Measurements from ENCODE around the gene RIT2. TPM values are rescaled to one million over a fixed set of nuclear protein-coding genes. Genes with fewer than 3 reads are reported as not detected.
"Not testable (repeated sequence)": the region's sequence is repeated elsewhere in the genome, so short reads cannot be mapped to it uniquely, and the experiment has no call there.

RIT2 gene
- total RNA-seq, 2 donors from 2014 or later: not detected

DNA sequence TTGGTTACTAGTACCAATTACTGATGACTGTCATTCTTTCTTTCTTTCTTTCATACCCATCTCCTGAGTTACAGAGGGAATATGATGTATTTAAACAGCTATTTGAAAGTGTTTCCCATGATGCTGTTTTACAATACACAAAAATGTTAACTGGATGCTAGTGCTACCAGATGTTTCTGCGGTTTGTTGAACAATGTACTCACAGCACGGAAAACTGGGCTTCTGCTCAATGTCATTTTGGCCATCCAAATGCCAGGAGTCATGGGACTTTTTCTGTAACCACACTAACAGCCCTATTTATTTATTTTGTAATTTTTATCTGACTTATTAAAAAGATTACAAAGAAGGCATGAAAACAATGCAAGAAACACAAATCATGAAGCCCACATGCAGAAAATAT is 313.8 kb downstream of the RIT2 start:
- no peaks in the 10 kb centered on the region for H3K27me3 Mint-ChIP-seq
- no peak overlapping the region for H3K4me3 Mint-ChIP-seq
- peaks cover 4% of the 10 kb centered on the region for H3K9me3 Mint-ChIP-seq
- DNase-seq (ENCODE audit: low spot score) (no peak), ATAC-seq (no peak)
- no peaks in the 10 kb centered on the region for H3K36me3 Mint-ChIP-seq
- no peak overlapping the region for H3K27ac Mint-ChIP-seq
- no peaks in the 10 kb centered on the region for H3K4me1 Mint-ChIP-seq (ENCODE audit: low read depth in 2 of 2)

DNA sequence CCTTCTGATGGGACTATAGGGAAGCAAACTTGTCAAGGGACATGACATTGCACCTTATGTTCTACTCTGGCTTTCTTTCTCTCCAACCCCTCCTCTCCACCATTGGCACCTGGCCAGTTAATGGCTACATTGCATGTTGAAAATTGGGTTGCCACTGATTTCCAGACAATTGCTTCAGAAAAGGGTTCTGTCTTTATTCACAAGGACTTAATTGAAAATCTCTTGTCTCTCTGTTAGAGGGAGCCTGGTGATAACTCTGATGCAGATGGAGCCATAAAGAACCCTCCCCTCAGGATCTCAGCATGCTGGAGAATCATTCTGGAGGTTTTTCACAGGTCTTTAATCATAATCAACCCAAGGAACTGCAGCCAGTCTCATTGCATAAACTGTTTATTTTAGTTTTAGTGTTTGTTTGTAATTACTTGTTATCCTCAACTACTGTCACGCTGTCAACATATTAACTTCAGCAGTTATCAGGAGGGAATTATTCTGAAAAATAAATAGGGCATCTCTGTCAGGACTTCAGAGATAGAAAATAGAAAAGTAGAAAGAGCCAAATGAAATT is 316.8 kb downstream of the RIT2 start:
- Mint-ChIP-seq H3K27me3 (no peaks in the 10 kb centered on the region), H3K9me3 (peaks cover 4% of the 10 kb centered on the region), H3K27ac (no peak overlapping the region), H3K4me3 (no peak overlapping the region), H3K36me3 (no peaks in the 10 kb centered on the region), H3K4me1 (ENCODE audit: low read depth in 2 of 2) (no peaks in the 10 kb centered on the region)
- no peak for ATAC-seq
- no peak for DNase-seq (ENCODE audit: low spot score)

DNA sequence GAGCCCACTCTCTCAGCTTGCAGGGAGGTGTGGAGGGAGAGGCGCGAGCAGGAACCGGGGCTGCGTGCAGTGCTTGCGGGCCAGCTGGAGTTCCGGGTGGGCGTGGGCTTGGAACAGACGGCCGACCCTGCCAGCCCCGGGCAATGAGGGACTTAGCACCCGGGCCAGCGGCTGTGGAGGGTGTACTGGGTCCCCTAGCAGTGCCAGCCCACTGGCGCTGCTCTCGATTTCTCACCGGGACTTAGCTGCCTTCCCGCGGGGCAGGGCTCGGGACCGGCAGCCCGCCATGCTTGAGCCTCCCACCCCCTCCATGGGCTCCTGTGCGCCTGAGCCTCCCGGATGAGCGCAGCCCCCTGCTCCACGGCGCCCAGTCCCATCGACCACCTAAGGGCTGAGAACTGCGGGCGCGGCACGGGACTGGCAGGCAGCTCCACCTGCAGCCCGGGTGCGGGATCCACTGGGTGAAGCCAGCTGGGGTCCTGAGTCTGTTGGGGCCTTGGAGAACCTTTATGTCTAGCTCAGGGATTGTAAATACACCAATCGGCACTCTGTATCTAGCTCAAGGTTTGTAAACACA is 320.2 kb downstream of the RIT2 start:
- not testable (repeated sequence) for H3K4me3 Mint-ChIP-seq; H3K27me3 Mint-ChIP-seq; H3K27ac Mint-ChIP-seq; H3K4me1 Mint-ChIP-seq (ENCODE audit: low read depth in 2 of 2); H3K36me3 Mint-ChIP-seq; ATAC-seq; DNase-seq (ENCODE audit: low spot score)
- H3K9me3 Mint-ChIP-seq: peaks cover 11% of the 10 kb centered on the region

- no peak for DNase-seq (ENCODE audit: low spot score)
- H3K27me3 Mint-ChIP-seq: no peaks in the 10 kb centered on the region
- H3K36me3 Mint-ChIP-seq: no peaks in the 10 kb centered on the region
- no peak overlapping the region for H3K27ac Mint-ChIP-seq
- H3K4me1 Mint-ChIP-seq (ENCODE audit: low read depth in 2 of 2): no peaks in the 10 kb centered on the region
- no peak for ATAC-seq
- H3K9me3 Mint-ChIP-seq: peaks cover 10% of the 10 kb centered on the region
- H3K4me3 Mint-ChIP-seq: no peak overlapping the region
These were observed 322.8 kb downstream of the RIT2 start for GRCh38 chr18:42792731-42793130.

DNA sequence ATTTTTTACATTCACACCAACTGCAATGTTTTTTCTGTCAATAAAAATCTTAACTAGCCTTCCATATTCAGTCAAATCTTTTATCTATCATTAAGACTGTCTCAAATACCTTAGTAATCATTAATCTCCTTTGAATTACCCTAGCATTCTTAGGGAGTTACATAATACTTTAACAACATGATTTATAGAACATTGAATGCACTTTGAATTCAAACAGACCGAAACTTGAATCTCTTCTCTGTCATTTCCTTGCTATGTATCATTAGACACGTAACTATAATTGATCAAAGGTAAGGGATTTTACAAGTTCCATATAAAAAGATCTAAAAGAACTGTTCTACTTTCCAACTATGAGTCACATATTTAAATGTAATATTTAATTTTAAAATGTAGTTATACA is 330.9 kb downstream of the RIT2 start:
- H3K36me3 Mint-ChIP-seq: no peaks in the 10 kb centered on the region
- H3K4me1 Mint-ChIP-seq (ENCODE audit: low read depth in 2 of 2): no peaks in the 10 kb centered on the region
- ATAC-seq: no peak
- no peak overlapping the region for H3K27ac Mint-ChIP-seq
- no peak overlapping the region for H3K4me3 Mint-ChIP-seq
- H3K9me3 Mint-ChIP-seq: peaks cover 11% of the 10 kb centered on the region
- no peaks in the 10 kb centered on the region for H3K27me3 Mint-ChIP-seq
- DNase-seq (ENCODE audit: low spot score): no peak

DNA sequence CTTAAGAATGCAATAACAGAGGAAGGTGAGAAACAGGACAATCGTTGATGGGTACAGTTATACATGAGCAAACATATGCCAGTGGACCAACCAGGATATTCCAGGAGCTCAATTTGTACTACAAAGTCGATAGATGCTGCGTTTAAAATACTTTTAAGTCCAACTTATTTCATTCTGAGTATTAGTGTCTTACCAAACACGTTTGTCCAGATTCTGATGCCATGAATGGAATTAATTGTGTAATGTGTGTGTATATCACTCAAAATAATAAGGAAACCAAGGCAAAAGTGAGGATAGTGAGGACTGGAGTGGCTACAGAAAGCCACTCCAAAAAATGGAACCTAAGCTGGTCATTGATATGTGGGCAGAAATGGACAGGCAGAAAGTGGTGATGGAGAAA is 332.6 kb downstream of the RIT2 start:
- Mint-ChIP-seq H3K27me3 (no peaks in the 10 kb centered on the region), H3K27ac (no peak overlapping the region), H3K9me3 (peaks cover 11% of the 10 kb centered on the region), H3K36me3 (no peaks in the 10 kb centered on the region), H3K4me1 (ENCODE audit: low read depth in 2 of 2) (no peaks in the 10 kb centered on the region), H3K4me3 (no peak overlapping the region)
- ATAC-seq (no peak), DNase-seq (ENCODE audit: low spot score) (no peak)

- no peaks in the 10 kb centered on the region for H3K4me1 Mint-ChIP-seq (ENCODE audit: low read depth in 2 of 2)
- no peaks in the 10 kb centered on the region for H3K27me3 Mint-ChIP-seq
- H3K36me3 Mint-ChIP-seq: no peaks in the 10 kb centered on the region
- ATAC-seq (no peak), DNase-seq (ENCODE audit: low spot score) (no peak)
- no peak overlapping the region for H3K4me3 Mint-ChIP-seq
- H3K9me3 Mint-ChIP-seq: peaks cover 10% of the 10 kb centered on the region
- H3K27ac Mint-ChIP-seq: no peak overlapping the region
These were observed 334.1 kb downstream of the RIT2 start for GRCh38 chr18:42781298-42781815.

DNA sequence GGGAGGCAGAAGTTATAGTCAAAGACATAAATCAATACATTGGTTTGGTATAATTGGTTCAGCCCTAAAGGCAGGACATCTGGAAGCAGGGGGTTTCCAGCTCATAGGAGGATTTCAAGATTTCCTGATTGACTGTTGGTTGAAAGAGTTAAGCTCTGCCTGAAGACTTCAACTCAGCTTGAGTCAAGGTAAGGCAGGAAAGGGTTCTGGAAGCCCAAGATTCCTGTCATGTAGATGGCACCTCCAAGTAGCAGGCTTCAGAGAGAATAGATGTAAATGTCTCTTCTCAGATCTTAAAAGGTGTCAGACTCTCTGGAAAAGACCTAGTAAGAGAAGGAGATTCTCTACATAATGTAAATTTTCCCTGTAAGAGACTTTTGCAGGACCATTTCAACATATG is 335.3 kb downstream of the RIT2 start:
- ATAC-seq (no peak), DNase-seq (ENCODE audit: low spot score) (no peak)
- Mint-ChIP-seq H3K36me3 (no peaks in the 10 kb centered on the region), H3K4me1 (ENCODE audit: low read depth in 2 of 2) (no peaks in the 10 kb centered on the region), H3K27me3 (no peaks in the 10 kb centered on the region), H3K4me3 (no peak overlapping the region), H3K9me3 (peaks cover 10% of the 10 kb centered on the region), H3K27ac (no peak overlapping the region)

- no peak for ATAC-seq
These were observed 336.9 kb downstream of the RIT2 start for GRCh38 chr18:42778445-42779042.

DNA sequence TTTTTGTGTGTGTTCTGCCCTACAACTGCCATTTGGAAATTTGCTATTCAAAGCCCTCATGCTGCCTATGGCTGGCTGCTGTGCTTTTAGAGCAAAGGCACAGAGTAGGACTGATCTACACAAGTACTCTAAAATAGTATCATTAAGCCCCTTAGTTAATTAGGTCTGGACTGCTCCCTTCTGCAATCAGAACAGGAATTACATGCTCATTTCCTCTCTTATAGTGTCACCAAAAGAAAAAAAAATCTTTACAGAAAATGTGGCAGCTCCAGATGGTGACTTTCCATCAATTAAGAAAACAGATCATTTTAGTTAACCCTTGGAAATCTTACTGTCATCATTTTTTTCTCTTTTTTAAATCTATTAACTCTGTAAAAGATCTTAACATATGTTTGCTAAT is 337.5 kb downstream of the RIT2 start:
- Mint-ChIP-seq H3K27me3 (no peaks in the 10 kb centered on the region), H3K27ac (no peak overlapping the region), H3K4me1 (ENCODE audit: low read depth in 2 of 2) (no peaks in the 10 kb centered on the region), H3K36me3 (no peaks in the 10 kb centered on the region), H3K4me3 (no peak overlapping the region), H3K9me3 (peaks cover 7% of the 10 kb centered on the region)
- DNase-seq (ENCODE audit: low spot score) (no peak), ATAC-seq (no peak)

More at GRCh38 chr18:42778445-42779042, 336.9 kb downstream of the RIT2 start:
- Mint-ChIP-seq H3K4me1 (ENCODE audit: low read depth in 2 of 2) (no peaks in the 10 kb centered on the region), H3K27ac (no peak overlapping the region), H3K27me3 (no peaks in the 10 kb centered on the region), H3K36me3 (no peaks in the 10 kb centered on the region), H3K4me3 (no peak overlapping the region), H3K9me3 (peaks cover 10% of the 10 kb centered on the region)
- DNase-seq (ENCODE audit: low spot score): no peak

GRCh38 chr18:42773870-42774269 is 341.6 kb downstream of the RIT2 start:
- H3K4me3 Mint-ChIP-seq: no peak overlapping the region
- H3K9me3 Mint-ChIP-seq: peaks cover 3% of the 10 kb centered on the region
- DNase-seq (ENCODE audit: low spot score): no peak
- H3K36me3 Mint-ChIP-seq: no peaks in the 10 kb centered on the region
- no peak for ATAC-seq
- no peak overlapping the region for H3K27ac Mint-ChIP-seq
- H3K4me1 Mint-ChIP-seq (ENCODE audit: low read depth in 2 of 2): no peaks in the 10 kb centered on the region
- no peaks in the 10 kb centered on the region for H3K27me3 Mint-ChIP-seq

DNA sequence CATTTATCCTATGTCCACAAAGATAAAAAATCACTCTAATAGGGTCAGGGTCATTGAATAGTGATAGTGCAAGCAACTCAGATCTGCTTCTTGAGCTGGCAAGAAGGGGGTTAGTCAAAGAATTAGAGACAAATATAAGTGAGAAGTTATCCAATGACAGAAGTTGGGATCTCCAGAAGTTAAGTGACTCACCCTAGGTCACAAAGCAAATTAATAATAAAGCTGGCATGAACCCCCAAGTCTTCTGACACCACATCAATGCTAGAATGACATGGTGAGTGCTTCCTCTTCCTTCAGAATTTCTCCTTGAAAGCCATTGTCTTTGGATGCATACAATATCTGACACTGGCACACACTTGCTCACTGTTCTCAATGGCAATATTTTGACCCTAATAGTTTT is 343.5 kb downstream of the RIT2 start:
- H3K27me3 Mint-ChIP-seq: no peaks in the 10 kb centered on the region
- peaks cover 3% of the 10 kb centered on the region for H3K9me3 Mint-ChIP-seq
- no peak for DNase-seq (ENCODE audit: low spot score)
- H3K27ac Mint-ChIP-seq: no peak overlapping the region
- no peak for ATAC-seq
- H3K4me1 Mint-ChIP-seq (ENCODE audit: low read depth in 2 of 2): no peaks in the 10 kb centered on the region
- no peaks in the 10 kb centered on the region for H3K36me3 Mint-ChIP-seq
- H3K4me3 Mint-ChIP-seq: no peak overlapping the region

GRCh38 chr18:42765302-42765701 is 350.2 kb downstream of the RIT2 start:
- Mint-ChIP-seq H3K27ac (no peak overlapping the region), H3K4me3 (no peak overlapping the region), H3K9me3 (peaks cover 6% of the 10 kb centered on the region), H3K4me1 (ENCODE audit: low read depth in 2 of 2) (no peaks in the 10 kb centered on the region), H3K27me3 (no peaks in the 10 kb centered on the region), H3K36me3 (peaks cover 6% of the 10 kb centered on the region)
- no peak for ATAC-seq
- DNase-seq (ENCODE audit: low spot score): no peak

DNA sequence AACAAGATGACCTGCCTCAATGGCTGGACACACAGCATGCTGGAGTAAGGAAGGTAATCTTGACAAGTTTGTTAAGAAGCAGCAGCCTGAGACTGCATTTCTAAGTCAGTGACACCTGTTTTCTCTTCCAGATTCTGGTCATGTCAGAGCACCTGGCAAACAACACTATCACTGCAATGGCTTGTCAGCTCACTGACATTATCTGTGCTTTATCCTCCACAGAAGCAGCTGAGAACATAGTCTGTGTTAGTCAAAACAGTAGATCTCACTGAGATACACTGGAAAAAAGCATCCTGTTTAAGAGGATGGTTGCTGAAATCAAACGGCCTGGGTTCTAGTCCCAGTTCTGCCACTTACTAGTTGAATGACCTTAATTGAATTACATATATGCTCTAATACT is 355.2 kb downstream of the RIT2 start:
- Mint-ChIP-seq H3K9me3 (peaks cover 14% of the 10 kb centered on the region), H3K4me1 (ENCODE audit: low read depth in 2 of 2) (no peaks in the 10 kb centered on the region), H3K27ac (no peak overlapping the region), H3K36me3 (no peaks in the 10 kb centered on the region), H3K4me3 (no peak overlapping the region), H3K27me3 (no peaks in the 10 kb centered on the region)
- no peak for DNase-seq (ENCODE audit: low spot score)
- ATAC-seq: no peak
